ENCODE data around the gene GIMAP8. TPM values are rescaled to one million over a fixed set of nuclear protein-coding genes. Genes with fewer than 3 reads are reported as not detected.
A peak's percentile ranks its signal among the peaks of the same experiment; 100 is the strongest.

The GIMAP8 gene
- 1 to 10 TPM; 7.7 to 9.6 TPM for total RNA-seq

DNA sequence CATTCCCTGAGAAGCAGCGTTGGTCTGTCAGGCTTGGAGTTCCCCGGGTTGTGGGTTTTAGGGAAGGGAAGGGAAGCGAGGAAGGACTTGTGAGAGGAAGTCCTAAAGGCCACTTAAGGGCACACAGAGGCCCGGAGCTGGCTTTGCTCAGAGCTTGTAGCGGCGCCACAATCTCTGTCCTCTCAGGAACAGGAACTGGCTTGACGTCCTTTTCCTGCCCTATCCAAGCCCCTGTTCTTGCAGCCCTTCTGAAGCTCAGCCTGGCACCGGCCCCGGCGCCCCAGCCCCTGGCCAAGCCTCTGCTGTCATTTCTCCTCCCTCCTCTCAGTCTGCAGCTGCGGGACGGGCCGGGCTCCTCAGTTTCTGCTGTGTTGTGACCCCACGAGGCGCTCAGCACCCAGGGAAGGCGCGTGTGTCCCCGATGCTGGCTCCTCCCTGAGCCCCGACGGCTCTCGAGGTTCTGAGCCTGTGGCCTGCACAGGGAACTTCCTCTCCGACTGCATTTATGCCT, at the start of gene GIMAP8:
Gene GIMAP8, plus strand, starts transcription at position 140 of the 511 bp plus-strand sequence. CDS start 16,069 bp downstream, outside the sequence.
- Mint-ChIP-seq H3K4me3 (peak within 1 kb of the TSS; percentile 91), H3K4me1 (peaks cover 61% of the 10 kb centered on the region), H3K36me3 (ENCODE audit: low read depth) (peaks cover 24% of the 10 kb centered on the region), H3K9me3 (ENCODE audit: low read depth) (peaks cover 5% of the 10 kb centered on the region), H3K27me3 (no peaks in the 10 kb centered on the region), H3K27ac (peak within 1 kb of the TSS; percentile 96)
- ATAC-seq = peak; percentile 40
- intact Hi-C loops (cut with DNase I, micrococcal nuclease) = loop anchor here (1.0 to 5.0 kb wide), 7 partner anchors 31 to 1208 kb away; partner anchors contain the start of genes GIMAP4 (in 1 of the 2), GIMAP5 (in 1 of the 2) and GIMAP7 (in 1 of the 2)
- peak; percentile 79 for DNase-seq
- CTCF ChIA-PET = interaction anchor here (0.9 to 4.8 kb wide), 12 partner anchors 18 to 313 kb away, joined by 3 to 69 read pairs (median 4); partner anchors contain the start of genes GIMAP1, GIMAP2 and GIMAP7
- POLR2A ChIA-PET = interaction anchor here (0.5 to 1.5 kb wide), 4 partner anchors 26 to 287 kb away, joined by 3 to 4 read pairs (median 3); partner anchors contain the start of genes GIMAP5 and GIMAP7

DNA sequence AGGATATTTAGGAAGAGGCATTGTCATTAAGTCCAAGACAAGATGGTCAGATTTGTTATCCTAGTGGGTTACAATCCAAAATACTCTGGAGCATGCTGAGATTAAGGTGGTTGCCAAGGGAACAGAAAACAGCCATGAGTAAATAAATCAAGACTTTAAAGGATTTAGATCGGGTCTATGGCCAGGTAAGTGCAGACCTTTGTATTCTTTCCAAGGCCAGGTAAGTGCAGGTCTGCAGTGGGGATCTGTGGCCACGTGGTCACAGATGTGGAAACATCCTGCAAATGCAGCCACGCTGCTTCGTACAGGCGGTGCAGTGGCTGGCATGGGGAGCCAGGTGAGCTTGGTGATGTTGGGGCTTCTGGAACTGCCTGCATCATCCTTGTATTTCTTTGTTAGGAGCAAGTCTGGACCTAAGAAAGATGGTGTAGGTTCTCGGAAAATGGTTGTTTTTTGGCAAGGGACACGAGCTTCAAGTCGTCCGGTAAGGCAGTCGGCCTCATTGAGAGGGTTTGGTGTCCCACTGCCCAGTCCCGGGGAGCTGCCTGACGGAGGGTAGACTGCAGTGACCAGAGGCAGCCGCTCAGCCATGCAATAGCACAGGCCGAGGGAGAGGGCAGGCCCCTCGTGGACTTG, 49.5 kb upstream of the GIMAP8 start:
- intact Hi-C loops (cut with DNase I, micrococcal nuclease) = no loop called here
- Mint-ChIP-seq H3K4me3 (no peak overlapping the region), H3K27me3 (no peaks in the 10 kb centered on the region), H3K27ac (no peak overlapping the region), H3K36me3 (ENCODE audit: low read depth) (peaks cover 5% of the 10 kb centered on the region), H3K4me1 (peaks cover 29% of the 10 kb centered on the region), H3K9me3 (ENCODE audit: low read depth) (no peaks in the 10 kb centered on the region)
- ATAC-seq = no peak
- CTCF ChIA-PET = no interaction called here
- DNase-seq = no peak
- POLR2A ChIA-PET = no interaction called here

DNA sequence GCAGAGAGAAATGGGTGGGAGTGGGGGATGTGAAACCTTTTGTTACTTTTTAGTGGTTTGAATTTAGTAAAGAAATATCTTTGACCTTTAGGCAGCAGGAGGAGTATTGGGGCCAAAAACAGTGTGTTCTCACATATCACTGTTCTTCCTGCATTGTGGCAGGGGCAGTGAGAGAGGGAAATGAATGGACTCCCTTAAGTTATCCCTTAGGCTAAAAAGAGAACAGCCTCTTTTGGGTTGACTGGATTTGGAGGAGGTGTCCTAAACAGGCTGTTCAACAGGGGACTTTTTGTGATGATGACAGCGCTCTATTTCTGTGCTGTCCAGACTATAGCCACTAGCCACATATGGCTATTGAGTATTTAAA, 49.0 kb upstream of the GIMAP8 start:
- DNase-seq (no peak), ATAC-seq (no peak)
- ChIA-PET CTCF (interaction anchor here (1.0 kb wide), 1 partner anchor 388 kb away, joined by 3 read pairs; no protein-coding TSS in a partner anchor), POLR2A (no interaction called here)
- intact Hi-C loops (cut with DNase I, micrococcal nuclease) = no loop called here
- Mint-ChIP-seq H3K4me3 (no peak overlapping the region), H3K27me3 (no peaks in the 10 kb centered on the region), H3K36me3 (ENCODE audit: low read depth) (peaks cover 5% of the 10 kb centered on the region), H3K27ac (no peak overlapping the region), H3K4me1 (peaks cover 34% of the 10 kb centered on the region), H3K9me3 (ENCODE audit: low read depth) (no peaks in the 10 kb centered on the region)

DNA sequence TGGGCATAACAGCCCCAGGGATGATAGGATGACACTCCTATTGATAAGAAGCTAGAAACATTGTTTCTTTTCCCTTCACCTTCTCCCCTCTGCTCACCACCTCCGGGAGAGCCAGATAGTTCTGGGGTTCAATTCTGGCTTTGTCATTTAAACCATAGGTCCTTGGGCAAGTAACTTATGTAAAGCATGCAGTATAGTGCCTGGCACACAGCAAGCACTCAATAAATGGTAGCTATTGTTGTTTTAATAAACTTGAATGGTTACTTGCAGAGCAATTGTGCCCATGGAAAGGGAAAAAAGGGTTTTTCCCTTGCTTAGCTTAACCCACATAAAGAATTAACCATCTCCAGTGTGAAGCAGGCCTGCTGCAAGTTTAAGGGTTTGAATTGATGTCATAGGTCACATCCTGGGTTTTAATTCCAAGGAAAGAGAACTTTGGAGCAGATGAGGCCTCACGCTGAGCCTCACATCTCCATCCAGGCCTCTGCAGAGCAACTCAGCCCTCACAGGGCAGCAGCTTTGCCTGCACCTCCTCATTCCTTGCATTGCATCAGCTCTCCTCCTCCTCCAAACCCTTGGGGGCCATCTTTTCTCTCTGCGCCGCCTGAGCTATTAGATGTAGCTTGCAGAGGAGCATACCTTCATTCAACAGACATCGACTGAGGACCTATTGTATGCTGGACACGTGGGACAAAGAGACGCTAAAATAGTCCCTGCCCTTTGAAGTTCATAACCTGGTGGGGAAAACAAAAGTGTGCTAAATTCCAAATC, 48.4 kb upstream of the GIMAP8 start:
- no peak for ATAC-seq
- ChIA-PET CTCF (interaction anchor here (1.0 kb wide), 1 partner anchor 387 kb away, joined by 3 read pairs; no protein-coding TSS in a partner anchor), POLR2A (no interaction called here)
- no peak for DNase-seq
- Mint-ChIP-seq H3K27me3 (no peaks in the 10 kb centered on the region), H3K36me3 (ENCODE audit: low read depth) (peaks cover 6% of the 10 kb centered on the region), H3K4me3 (no peak overlapping the region), H3K27ac (no peak overlapping the region), H3K4me1 (peaks cover 41% of the 10 kb centered on the region), H3K9me3 (ENCODE audit: low read depth) (no peaks in the 10 kb centered on the region)
- intact Hi-C loops (cut with DNase I, micrococcal nuclease) = no loop called here

DNA sequence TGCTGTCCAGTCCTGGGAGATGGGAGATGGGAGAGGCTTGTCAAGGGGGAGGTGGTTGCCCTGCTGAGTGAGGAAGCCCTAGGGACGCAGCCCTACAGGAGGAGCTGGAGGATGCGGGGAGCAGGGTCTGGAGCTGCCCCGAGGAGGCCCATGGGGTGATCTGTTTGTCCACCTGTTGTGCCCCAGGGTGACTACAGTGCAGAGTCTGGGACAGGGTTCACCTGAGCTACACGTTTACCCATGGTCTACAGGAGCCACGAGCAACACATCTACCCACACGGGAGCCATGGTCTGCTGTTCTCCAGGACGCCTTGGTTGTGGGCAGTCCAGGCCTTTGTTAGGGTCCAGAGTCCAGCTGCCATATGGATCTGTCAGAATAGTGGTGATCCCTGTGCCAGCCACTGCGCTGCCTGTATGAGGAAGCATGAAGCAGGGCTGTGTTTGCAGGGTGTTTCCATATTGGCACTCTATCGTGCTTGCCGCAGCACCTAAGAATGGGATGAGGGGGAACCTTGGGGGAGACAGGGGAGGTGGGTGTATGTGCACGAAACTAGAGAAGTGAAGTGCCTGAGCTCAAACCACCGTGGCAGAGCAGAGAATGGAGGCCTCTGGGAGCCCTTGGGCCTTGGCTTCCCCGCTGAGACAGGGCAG, 47.6 kb upstream of the GIMAP8 start:
- ATAC-seq (no peak), DNase-seq (no peak)
- Mint-ChIP-seq H3K4me3 (no peak overlapping the region), H3K4me1 (peaks cover 43% of the 10 kb centered on the region), H3K36me3 (ENCODE audit: low read depth) (peaks cover 8% of the 10 kb centered on the region), H3K27me3 (no peaks in the 10 kb centered on the region), H3K9me3 (ENCODE audit: low read depth) (no peaks in the 10 kb centered on the region), H3K27ac (peak overlapping the region; percentile 48)
- POLR2A ChIA-PET = no interaction called here
- intact Hi-C loops (cut with DNase I, micrococcal nuclease) = no loop called here
- CTCF ChIA-PET = no interaction called here

DNA sequence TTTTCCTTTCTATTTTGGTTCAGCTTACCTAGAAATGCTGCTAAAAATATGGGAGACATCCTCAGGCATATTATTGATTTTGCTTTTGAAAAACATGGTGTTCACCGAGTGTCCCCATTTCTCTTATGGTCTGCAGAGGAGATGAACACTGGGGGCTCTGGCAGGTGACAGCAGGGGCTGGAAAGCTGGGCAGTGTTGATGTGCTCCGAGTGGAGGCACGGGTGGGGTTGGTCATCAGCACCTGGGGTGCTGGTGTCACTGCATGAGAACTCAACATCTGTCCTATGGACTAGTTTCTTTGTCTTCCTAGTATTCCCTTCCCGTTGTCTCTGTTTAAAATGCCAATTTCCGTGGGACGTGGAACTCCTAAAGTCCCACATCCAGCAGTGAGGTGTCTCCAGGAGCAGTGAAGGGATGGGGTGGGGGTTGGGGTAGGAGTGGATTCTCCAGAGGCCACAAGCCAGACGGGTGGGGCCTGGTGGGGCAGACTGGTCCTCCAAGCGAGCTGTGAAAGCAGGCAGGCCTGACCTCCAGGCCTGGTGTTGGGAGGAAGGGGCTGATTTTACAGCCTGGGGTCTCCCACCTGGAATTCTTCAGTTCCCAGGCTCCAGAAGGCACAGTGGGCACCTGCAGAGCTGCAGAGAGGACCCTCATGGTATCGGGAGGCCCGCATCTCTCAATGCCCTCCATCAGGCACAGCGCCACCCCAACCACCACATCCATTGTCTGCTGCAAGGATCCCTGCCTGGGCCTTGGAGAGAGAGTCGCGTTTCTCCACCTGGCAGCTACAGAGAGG, 46.9 kb upstream of the GIMAP8 start:
- Mint-ChIP-seq H3K27ac (no peak overlapping the region), H3K4me1 (peaks cover 46% of the 10 kb centered on the region), H3K27me3 (no peaks in the 10 kb centered on the region), H3K4me3 (no peak overlapping the region), H3K36me3 (ENCODE audit: low read depth) (peaks cover 3% of the 10 kb centered on the region), H3K9me3 (ENCODE audit: low read depth) (no peaks in the 10 kb centered on the region)
- ChIA-PET POLR2A (interaction anchor here (1.0 kb wide), 1 partner anchor 34 kb away, joined by 3 read pairs; no protein-coding TSS in a partner anchor), CTCF (interaction anchor here (0.7 to 3.5 kb wide), 7 partner anchors 25 to 352 kb away, joined by 3 to 12 read pairs (median 3); no protein-coding TSS in a partner anchor)
- no peak for ATAC-seq
- no peak for DNase-seq
- intact Hi-C loops (cut with DNase I, micrococcal nuclease) = loop anchor here in 1 of 2 experiments (2.0 kb wide), 3 partner anchors 17 to 81 kb away; partner anchors contain the start of genes ACTR3C, LRRC61 and REPIN1

DNA sequence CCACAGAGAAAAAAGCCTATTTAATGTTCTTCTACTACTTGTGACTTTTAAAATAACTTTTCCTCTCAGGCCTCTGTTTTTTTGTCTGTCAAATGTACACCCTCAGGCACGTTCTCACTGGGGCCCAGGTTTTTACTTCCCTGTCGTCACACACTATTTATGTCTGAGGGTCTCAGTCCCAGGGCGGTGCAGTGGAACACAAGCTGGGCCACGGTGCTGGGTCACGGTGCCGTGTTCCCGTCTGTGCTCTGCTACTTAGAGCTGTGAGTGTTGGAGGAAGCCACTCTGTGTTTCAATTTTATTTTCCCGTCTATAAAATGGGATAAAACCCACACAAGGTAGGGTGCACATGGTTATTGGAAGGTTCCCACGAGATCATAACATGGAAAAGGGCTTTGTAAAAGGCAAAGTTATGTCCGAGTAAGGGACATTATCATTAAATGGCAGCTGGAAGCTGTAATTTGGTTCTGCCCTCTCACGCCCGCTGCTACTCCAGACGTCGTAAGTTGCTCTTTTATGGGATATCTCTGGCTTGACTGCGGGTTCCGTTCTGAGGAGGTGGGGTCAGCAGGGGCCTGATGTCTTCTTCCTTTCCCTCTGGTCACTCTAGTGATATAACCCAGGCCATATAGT, 46.1 kb upstream of the GIMAP8 start:
- CTCF ChIA-PET = interaction anchor here (0.6 to 3.5 kb wide), 8 partner anchors 26 to 535 kb away, joined by 3 to 12 read pairs (median 3); no protein-coding TSS in a partner anchor
- Mint-ChIP-seq H3K9me3 (ENCODE audit: low read depth) (no peaks in the 10 kb centered on the region), H3K4me1 (peaks cover 49% of the 10 kb centered on the region), H3K27me3 (no peaks in the 10 kb centered on the region), H3K27ac (peak overlapping the region; percentile 82), H3K4me3 (peak overlapping the region; percentile 90), H3K36me3 (ENCODE audit: low read depth) (peaks cover 7% of the 10 kb centered on the region)
- POLR2A ChIA-PET = interaction anchor here (1.0 kb wide), 1 partner anchor 35 kb away, joined by 3 read pairs; no protein-coding TSS in a partner anchor
- ATAC-seq (no peak), DNase-seq (no peak)
- intact Hi-C loops (cut with DNase I, micrococcal nuclease) = loop anchor here in 1 of 2 experiments (2.0 kb wide), 3 partner anchors 17 to 81 kb away; partner anchors contain the start of genes ACTR3C, LRRC61 and REPIN1

DNA sequence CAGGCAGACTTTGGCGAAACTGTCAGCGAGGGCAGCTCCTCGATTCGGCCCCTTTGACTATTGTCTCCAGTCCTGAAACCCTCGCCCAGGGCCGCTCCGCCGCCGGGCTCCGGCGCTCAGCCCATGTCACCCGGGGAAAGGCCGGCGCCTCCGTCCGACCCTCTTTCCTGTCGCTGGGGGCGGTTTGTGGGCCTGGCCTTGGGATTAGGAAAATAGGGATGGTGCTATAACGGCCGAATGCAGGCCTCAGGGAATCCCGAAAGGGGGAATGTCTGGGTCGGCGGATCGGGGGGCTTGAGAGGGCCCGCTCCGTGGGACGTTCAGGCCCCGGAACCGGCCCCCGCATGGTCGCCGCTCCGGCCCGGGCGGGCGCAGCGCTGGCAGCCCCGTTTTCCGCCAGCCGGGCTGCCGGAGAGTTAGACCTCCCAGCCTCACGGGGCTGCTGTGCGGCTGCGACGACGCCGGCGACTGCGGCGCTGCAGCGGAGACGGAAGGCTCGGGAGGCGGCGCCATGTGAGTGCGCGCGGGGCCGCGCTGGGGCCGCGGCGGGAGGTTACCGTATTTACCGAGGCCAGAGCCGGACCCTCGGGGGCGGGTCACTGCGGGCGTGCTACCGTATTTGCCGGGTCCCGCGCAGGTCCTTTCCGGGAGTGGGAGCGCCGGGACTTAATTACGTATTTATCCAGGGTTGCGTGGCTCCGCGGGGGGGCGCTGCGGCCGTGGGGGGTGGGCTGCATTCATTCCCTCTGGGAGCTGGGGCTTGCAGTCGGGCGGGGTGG, 45.4 kb upstream of the GIMAP8 start:
- ATAC-seq (peak; percentile 74), DNase-seq (peak; percentile 85)
- Mint-ChIP-seq H3K4me1 (peaks cover 49% of the 10 kb centered on the region), H3K27ac (peak overlapping the region; percentile 91), H3K36me3 (ENCODE audit: low read depth) (peaks cover 7% of the 10 kb centered on the region), H3K4me3 (peak overlapping the region; percentile 90), H3K9me3 (ENCODE audit: low read depth) (no peaks in the 10 kb centered on the region), H3K27me3 (no peaks in the 10 kb centered on the region)
- CTCF ChIA-PET = interaction anchor here (0.6 to 3.5 kb wide), 11 partner anchors 25 to 751 kb away, joined by 3 to 12 read pairs (median 3); no protein-coding TSS in a partner anchor
- intact Hi-C loops (cut with DNase I, micrococcal nuclease) = loop anchor here (1.0 to 5.0 kb wide), 8 partner anchors 16 to 693 kb away; partner anchors contain the start of genes REPIN1 (in 2 of the 2), ZNF775 (in 2 of the 2), ACTR3C (in 1 of the 2) and LRRC61 (in 1 of the 2)
- POLR2A ChIA-PET = interaction anchor here (1.0 to 1.1 kb wide), 2 partner anchors 35 to 36 kb away, joined by 3 read pairs; partner anchors contain the start of gene REPIN1

DNA sequence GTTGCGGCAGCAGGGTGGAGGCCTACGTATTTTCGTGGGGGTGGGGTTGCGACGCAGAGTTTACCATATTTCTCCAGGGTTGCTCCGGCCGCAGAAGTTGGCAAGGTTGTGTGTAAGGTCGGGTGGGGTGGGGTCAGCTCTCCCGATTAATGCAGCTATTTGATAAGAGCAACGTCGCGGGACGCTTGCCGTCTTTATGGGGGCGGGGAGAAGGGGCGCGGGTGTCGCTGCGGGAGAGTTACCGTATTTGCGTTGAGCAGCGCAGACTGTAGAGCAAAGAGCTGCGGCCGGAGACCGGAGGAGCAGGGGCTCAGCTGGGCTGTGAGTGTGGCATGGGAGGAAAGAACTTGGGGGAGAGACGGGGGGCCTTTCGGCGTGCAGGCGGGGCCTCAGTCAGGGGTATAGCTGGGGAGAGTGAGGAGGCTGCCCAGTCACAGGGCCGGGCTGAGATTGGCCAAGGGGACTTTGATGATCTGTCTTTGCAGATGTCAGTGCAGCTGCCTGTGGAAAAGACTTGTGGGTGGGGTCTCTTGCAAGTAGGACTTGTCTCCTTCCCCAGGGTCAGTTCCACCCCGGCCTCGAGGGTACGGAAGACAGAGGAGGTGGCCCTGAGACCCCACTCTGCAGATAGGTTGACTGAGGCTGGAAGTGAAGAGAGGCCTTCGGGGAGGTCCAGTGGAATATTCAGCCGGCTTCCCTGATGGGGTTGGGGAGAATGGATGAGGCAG, 44.7 kb upstream of the GIMAP8 start:
- ChIA-PET CTCF (interaction anchor here (0.7 to 3.5 kb wide), 12 partner anchors 12 to 750 kb away, joined by 3 to 12 read pairs (median 4); no protein-coding TSS in a partner anchor), POLR2A (interaction anchor here (0.6 to 1.1 kb wide), 2 partner anchors 37 to 72 kb away, joined by 3 read pairs; partner anchors contain the start of gene REPIN1)
- peaks cover 41% of the 10 kb centered on the region for H3K4me1 Mint-ChIP-seq

More for the DNA sequence above, 44.7 kb upstream of the GIMAP8 start:
- intact Hi-C loops (cut with DNase I, micrococcal nuclease) = loop anchor here (1.0 to 5.0 kb wide), 8 partner anchors 15 to 693 kb away; partner anchors contain the start of genes REPIN1 (in 2 of the 2), ZNF775 (in 2 of the 2), ACTR3C (in 1 of the 2) and LRRC61 (in 1 of the 2)
- ATAC-seq (peak; percentile 30), DNase-seq (peak; percentile 65)
- peak overlapping the region; percentile 90 for H3K4me3 Mint-ChIP-seq
- H3K36me3 Mint-ChIP-seq (ENCODE audit: low read depth) = peaks cover 7% of the 10 kb centered on the region
- peak overlapping the region; percentile 91 for H3K27ac Mint-ChIP-seq
- no peaks in the 10 kb centered on the region for H3K27me3 Mint-ChIP-seq
- H3K9me3 Mint-ChIP-seq (ENCODE audit: low read depth) = no peaks in the 10 kb centered on the region
